DMS53 treated with DMSO at 0.1 percent for 48 hours (cell line): ENCODE data around the gene EIF4G1.
"Not testable (repeated sequence)": the region's sequence is repeated elsewhere in the genome, so short reads cannot be mapped to it uniquely, and the experiment has no call there.

Experiments
- DNase-seq: peaks from one replicate; lab custom pipeline; 2025; ENCODE audit not compliant: unreplicated experiment; lab: John Stamatoyannopoulos, UW

EIF4G1 gene, protein sequence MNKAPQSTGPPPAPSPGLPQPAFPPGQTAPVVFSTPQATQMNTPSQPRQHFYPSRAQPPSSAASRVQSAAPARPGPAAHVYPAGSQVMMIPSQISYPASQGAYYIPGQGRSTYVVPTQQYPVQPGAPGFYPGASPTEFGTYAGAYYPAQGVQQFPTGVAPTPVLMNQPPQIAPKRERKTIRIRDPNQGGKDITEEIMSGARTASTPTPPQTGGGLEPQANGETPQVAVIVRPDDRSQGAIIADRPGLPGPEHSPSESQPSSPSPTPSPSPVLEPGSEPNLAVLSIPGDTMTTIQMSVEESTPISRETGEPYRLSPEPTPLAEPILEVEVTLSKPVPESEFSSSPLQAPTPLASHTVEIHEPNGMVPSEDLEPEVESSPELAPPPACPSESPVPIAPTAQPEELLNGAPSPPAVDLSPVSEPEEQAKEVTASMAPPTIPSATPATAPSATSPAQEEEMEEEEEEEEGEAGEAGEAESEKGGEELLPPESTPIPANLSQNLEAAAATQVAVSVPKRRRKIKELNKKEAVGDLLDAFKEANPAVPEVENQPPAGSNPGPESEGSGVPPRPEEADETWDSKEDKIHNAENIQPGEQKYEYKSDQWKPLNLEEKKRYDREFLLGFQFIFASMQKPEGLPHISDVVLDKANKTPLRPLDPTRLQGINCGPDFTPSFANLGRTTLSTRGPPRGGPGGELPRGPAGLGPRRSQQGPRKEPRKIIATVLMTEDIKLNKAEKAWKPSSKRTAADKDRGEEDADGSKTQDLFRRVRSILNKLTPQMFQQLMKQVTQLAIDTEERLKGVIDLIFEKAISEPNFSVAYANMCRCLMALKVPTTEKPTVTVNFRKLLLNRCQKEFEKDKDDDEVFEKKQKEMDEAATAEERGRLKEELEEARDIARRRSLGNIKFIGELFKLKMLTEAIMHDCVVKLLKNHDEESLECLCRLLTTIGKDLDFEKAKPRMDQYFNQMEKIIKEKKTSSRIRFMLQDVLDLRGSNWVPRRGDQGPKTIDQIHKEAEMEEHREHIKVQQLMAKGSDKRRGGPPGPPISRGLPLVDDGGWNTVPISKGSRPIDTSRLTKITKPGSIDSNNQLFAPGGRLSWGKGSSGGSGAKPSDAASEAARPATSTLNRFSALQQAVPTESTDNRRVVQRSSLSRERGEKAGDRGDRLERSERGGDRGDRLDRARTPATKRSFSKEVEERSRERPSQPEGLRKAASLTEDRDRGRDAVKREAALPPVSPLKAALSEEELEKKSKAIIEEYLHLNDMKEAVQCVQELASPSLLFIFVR (N-terminal part only)

DNA sequence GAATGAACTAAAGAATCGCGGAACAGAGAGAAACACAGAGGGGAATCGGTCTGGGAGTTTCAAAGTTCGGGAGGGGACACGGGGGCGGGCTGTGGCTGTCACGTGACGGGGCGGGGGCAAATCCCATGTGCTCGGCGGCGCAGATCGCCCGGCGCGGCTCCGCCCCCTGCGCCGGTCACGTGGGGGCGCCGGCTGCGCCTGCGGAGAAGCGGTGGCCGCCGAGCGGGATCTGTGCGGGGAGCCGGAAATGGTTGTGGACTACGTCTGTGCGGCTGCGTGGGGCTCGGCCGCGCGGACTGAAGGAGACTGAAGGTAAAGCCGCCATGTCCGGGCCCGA is at the start of gene EIF4G1:
Gene EIF4G1 (plus strand): TSS at position 244 of the 337 bp plus-strand sequence. CDS start 1,191 bp downstream, outside the sequence.
- DNase-seq, result peak; percentile 71

DNA sequence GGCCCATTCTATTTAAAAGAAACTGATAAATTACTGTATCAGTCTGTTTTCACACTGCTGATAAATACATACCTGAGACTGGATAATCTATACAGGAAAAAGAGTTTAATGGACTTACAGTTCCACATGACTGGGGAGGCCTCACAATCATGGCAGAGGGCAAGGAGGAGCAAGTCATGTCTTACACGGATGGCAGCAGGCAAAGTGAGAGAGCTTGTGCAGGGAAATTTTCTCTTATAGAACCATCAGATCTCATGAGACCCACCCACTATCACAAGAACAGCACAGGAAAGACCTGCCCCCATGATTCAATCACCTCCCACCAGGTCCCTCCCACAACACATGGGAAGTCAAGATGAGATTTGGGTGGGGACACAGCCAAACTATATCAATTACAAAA is 47.2 kb upstream of the EIF4G1 start:
- not testable (repeated sequence) for DNase-seq

DNA sequence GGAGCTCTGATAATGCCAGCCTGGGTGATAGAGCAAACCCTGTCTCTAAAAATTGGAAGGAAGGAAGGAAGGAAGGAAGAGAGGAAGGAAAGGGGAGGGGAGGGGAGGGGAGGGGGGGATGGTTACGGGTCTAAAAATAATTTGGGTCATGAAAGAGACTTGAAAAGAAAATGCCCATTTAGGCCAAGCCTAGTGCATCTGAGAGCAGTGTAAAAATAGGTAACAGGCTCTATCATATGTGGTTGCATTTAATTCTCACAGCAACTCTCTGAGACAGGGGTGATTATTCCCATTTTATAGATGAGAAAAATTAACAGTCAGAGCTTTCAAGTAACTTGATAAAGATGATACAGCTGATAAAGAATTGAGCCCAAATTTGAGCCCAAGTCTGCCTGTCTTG is 42.1 kb upstream of the EIF4G1 start:
- no peak for DNase-seq

DNA sequence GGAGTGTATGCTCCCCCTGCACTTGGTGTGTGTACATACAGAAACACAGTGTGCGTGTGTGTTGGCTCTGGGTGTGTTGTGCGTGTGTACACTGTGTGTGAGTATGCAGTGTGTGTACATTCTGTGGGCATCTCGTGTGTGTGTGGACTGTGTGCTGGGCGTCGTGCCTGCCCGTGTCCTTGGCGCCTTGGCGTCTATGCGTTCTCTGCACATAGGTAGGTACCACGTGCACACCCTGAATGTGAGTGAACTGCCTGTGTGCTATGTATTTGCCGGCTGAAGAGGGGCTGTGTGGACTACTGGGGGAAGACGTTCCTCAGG is 39.1 kb upstream of the EIF4G1 start:
- DNase-seq, result no peak

DNA sequence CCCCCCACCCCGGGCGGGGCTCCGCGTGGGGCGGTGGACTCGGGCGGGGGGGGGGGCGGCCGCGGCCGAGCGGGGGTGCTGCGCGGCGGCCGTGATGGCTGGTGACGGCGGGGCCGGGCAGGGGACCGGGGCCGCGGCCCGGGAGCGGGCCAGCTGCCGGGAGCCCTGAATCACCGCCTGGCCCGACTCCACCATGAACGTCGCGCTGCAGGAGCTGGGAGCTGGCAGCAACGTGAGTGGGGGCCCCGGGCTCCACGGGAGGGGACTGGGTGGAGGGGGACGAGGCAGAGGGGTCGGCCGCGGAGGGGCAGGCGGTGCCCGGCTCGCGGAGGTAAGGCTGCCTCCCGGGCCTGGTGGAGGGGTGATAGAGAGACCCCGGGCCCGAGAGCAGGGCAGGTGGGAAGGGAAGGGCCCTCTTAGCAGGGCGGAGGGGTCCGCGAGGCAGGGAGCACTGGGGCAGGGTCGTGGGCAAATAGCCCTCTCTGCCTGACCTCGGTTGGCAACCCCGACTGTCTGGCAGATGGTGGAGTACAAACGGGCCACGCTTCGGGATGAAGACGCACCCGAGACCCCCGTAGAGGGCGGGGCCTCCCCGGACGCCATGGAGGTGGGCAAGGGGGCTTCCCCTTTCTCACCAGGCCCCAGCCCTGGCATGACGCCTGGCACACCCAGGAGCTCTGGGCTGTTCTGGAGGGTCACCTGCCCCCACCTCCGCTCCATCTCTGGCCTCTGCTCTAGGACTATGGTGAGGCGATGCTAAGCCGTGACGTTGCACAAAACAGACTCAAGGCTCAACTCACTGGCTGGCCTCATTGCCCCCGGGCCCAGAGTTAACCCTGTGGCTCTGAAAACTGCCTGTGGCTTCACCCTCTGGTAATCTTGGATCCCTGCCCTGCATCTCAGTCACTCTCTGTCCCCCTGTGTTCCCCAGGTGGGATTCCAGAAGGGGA is 38.2 kb upstream of the EIF4G1 start, which contains the start of gene ECE2:
Gene ECE2 (plus strand): TSS at position 62 of the 950 bp plus-strand sequence. CDS start 132 bp downstream, at position 194.
- no peak for DNase-seq

DNA sequence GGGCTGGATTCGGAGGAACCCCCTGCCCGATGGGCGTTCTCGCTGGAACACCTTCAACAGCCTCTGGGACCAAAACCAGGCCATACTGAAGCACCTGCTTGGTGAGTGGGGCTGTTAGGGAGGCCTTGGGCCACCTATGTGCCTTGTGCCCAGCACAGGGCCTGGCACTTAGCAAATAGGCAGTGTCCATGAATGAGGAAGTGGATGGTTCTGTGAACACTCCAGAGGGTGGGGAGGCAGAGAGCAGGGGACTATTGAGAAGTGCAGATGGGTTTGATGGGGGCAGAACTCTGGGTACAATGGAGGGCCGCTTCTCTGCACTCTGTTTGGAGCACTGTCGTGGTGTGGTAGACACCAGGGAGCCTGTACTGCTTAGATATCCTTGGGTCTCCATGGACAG is 37.0 kb upstream of the EIF4G1 start:
- no peak for DNase-seq

DNA sequence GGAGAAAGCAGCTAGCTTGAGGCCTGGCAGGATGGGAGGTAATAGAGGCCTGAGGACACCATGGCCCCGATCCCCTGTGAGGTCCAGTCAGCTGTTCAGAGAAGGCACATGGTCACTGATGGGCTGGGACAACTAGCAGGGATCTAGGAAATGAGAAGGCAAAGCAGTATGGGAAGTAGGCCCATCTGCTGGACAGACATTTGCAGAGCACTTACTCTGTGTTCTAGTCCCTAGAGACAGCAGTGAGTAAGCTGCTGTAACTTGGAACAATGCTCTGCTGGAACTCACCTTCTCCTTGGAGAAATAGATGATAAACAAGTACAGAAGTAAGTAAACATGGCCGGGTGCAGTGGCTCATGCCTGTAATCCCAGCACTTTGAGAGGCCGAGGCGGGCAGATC is 31.5 kb upstream of the EIF4G1 start:
- no peak for DNase-seq

DNA sequence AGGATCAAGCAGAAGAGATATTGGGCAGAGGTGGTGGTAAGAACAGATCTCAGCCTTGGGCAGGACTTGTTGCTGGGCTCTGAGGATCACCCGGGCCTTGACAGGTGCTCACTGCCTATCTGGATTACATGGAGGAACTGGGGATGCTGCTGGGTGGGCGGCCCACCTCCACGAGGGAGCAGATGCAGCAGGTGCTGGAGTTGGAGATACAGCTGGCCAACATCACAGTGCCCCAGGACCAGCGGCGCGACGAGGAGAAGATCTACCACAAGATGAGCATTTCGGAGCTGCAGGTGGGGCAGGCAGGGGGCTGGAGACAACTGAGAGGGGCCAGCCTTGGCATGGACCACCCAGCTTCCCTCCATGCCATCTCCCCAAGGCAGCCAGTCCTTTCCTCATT is 30.7 kb upstream of the EIF4G1 start:
- DNase-seq, result no peak

DNA sequence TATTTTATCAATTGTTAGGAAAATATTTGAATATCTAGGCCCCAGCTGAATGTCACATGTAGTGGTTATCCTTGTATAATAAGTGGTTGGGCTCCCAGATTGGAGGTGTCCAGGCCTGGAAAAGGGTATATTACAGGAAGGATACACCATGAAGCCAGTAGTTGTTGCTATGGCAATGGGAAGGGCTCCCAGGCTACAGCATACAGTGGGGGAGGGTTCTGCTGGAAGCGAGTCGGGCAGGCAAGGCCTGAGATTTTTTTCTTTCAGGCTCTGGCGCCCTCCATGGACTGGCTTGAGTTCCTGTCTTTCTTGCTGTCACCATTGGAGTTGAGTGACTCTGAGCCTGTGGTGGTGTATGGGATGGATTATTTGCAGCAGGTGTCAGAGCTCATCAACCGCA is 29.7 kb upstream of the EIF4G1 start:
- peak; percentile 73 for DNase-seq

DNA sequence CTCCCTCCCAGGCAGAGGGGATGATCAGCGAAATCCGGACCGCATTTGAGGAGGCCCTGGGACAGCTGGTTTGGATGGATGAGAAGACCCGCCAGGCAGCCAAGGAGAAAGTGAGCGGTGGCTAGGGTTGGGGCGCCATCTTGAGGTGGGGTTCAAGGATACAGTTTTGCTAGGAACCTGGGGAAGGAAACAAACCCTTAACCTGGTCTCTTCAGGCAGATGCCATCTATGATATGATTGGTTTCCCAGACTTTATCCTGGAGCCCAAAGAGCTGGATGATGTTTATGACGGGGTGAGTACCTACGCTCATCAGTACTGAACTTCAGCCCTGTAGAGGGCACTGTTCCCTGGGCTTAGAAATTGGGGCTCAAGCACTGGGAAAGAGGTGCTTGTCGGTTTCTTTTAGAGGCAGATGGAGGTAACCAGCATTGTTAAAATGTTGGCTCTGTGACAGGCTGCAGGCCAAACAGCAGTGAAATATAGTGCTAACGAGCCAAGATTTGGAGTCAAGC is 24.9 kb upstream of the EIF4G1 start:
- peak; percentile 51 for DNase-seq

DNA sequence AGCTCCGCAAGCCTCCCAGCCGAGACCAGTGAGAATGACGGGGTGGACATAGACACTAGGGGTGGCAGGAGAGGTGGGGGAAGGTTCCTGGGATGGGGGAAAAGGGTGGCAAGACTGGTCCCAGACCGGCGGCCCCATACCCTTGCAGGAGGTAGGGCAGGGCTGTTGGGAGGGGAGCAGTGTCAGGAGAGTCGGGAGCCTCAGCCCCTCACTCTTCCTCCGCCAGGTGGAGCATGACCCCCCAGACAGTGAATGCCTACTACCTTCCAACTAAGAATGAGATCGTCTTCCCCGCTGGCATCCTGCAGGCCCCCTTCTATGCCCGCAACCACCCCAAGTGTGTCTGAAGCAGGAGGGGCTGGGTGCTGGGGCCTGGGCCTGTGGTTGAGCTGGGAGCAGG is 24.1 kb upstream of the EIF4G1 start:
- DNase-seq, result no peak

DNA sequence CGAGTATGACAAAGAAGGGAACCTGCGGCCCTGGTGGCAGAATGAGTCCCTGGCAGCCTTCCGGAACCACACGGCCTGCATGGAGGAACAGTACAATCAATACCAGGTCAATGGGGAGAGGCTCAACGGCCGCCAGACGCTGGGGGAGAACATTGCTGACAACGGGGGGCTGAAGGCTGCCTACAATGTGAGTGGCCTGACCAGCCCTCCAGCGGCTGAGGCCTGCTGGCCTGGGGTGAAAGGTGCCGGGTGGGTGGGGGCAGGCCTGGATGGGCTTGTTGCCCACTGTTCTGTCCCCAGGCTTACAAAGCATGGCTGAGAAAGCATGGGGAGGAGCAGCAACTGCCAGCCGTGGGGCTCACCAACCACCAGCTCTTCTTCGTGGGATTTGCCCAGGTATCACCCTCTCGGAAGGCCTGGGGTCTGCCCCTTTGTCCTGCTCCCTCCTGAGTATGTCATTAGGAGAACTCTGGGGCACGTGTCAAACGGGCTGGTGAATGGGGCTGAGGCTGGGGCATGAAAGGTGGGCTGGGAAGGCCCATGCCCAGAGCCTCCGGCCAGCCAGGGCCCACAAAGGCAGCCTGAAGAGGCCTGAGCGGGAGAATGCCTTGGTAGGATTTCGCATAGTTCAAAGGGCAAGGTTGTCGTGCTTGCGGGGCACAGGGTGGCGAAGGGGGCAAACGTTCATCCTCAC is 23.2 kb upstream of the EIF4G1 start:
- no peak for DNase-seq

DNA sequence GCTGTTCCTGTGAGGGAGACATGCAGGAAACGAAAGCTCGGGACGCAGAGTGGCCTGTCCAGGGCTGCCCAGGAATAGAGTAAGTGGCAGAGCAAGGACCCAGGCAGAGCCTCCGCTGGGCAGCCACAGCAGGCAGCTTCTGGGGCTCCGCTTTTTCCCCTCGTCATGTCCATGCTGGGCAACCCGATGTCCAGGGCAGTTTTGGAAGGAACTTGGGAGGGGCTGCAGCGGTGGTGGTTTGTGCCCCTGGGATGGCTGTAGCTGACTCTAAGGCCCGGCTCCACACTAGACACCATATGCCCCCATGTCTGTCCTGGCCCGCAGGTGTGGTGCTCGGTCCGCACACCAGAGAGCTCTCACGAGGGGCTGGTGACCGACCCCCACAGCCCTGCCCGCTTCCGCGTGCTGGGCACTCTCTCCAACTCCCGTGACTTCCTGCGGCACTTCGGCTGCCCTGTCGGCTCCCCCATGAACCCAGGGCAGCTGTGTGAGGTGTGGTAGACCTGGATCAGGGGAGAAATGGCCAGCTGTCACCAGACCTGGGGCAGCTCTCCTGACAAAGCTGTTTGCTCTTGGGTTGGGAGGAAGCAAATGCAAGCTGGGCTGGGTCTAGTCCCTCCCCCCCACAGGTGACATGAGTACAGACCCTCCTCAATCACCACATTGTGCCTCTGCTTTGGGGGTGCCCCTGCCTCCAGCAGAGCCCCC is 22.5 kb upstream of the EIF4G1 start:
- DNase-seq, result no peak

DNA sequence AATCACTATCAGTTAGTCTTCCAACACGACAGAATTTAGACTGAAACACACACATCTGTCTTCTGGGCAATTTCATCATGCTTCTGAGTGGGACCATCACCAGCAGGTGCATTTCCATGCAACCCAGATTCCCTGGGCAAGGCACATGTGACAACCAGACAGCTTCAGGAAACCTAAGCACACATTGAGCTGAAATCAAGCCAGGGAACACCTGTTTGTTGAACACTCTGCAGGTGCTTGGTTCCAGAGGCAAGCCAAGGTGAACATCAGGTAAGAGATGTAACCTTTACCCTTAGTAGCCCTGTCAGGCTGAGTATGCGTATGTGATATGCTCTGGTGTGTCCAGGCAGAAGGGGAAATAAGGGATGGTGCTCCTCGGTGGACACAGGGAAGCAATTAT is 18.6 kb upstream of the EIF4G1 start:
- peak; percentile 51 for DNase-seq

DNA sequence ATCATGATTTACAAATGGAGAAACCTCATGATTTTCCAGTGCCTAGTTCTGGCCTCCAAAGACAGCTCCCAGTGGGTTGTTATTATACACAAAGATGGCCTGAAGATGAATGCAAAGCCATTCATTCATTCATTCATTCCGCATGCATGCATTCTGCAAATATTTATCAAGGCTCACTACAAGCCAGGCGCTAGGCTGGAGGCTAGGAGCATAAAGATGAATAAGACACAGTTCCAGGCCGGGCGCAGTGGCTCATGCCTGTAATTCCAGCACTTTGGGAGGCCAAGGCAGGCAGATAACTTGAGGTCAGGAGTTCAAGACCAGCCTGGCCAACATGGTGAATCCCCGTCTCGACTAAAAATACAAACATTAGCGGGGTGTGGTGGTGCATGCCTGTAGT is 17.8 kb upstream of the EIF4G1 start:
- DNase-seq, result no peak

DNA sequence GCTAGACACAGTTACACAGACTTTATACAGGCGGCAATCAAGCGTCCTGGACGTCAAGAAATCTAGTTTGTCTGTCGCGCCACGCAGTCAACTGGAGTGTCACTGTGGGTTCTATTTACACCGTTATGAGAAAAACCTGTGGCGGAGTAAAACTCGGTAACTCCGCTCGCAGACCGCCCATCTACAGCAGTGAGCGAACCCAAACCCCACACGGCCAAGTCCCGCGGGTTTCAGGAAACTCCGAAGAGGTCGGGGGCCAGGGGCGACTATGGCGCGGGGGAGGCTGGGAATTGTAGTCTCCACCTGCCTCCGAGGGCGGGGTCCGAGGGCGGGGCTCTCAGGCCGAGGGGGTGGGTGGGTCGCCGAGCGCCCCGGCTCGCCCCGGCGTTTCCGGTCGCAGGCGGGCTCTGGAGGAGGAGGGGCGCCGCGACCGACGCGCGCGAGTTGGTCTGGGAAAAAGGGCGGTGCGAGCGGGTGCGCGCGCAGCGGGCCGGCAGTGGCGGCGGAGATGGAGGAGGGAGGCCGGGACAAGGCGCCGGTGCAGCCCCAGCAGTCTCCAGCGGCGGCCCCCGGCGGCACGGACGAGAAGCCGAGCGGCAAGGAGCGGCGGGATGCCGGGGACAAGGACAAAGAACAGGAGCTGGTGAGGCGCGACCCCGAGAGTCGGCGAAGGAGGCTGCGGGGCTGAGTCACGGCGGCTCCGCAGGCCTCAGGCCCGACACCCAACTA is 15.5 kb upstream of the EIF4G1 start, which contains the start of gene PSMD2:
Gene PSMD2 (plus strand): TSS at position 483 of the 729 bp plus-strand sequence. CDS start 26 bp downstream, at position 509.
- peak; percentile 77 for DNase-seq

DNA sequence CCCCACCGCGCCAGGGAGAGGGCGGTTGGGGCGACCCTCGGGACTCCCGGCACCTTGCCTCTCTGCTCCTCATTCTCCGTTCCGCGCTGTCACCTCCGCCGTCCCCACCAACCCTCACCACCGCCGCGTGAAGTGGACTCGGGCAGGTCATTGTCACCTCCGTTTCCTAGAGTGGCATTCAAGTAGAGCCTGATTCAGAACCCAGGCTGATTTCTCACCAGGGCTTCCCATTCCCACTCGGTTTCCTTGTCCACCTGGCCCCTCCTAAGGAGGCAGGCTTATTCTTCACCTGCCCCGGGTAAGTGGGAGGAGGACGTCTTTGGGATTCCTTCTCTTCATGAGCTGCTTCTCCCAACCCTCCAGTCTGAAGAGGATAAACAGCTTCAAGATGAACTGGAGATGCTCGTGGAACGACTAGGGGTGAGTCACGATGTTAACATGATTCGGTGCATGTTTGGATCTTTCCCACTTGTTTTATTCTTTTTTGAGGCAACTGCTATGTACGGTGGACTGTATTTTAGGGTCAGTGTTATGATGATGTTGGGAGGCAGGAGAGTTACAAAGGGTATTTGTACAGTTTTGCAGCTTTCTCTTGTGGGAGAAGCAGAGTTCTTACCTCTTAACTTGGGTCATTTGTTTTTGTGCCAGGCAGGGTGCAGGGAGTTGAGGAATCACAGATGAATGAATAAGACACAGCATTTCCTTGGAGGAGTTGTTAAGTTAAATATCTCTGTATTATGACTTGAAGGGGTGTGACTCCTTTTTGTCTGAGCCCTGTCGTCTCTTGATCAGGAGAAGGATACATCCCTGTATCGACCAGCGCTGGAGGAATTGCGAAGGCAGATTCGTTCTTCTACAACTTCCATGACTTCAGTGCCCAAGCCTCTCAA is 14.7 kb upstream of the EIF4G1 start:
- no peak for DNase-seq
